H1 (cell line): Measurements from ENCODE around the gene ZNF692. TPM values are rescaled to one million over a fixed set of nuclear protein-coding genes. Genes with fewer than 3 reads are reported as not detected.

Experiments
- CTCF ChIA-PET: fragments of 300-600 bp; sonication (Branson Sonifier 250); formaldehyde crosslinking; loops from one replicate; lab custom pipeline; 2021; ENCODE audit not compliant: partially characterized antibody; lab: Charles Lee
- POLR2A ChIA-PET: fragments of 300-600 bp; sonication (Branson Sonifier 250); formaldehyde crosslinking; loops from one replicate; lab custom pipeline; 2021; ENCODE audit warnings: inconsistent platforms; ENCODE audit not compliant: partially characterized antibody; lab: Charles Lee
- DNase-seq, 2 experiments: peaks; one replicate each; pipeline versions ENCODE4 v3.0.0 to v3.0.0-alpha.2; 2010 to 2022; ENCODE audit warnings: low spot score in 2 of 2, low read depth in 1 of 2, mixed read lengths in 1 of 2
- FAIRE-seq: peaks from 2 replicates; lab custom pipeline; 2011; peaks lifted over from hg19 to GRCh38; lab: Jason Lieb, UNC
- H2AFZ ChIP-seq: 2 replicates; pipeline ENCODE4 v1.8.1; 2012; ENCODE audit warnings: low read length, inconsistent platforms
- H2AK5ac ChIP-seq: 2 replicates; pipeline ENCODE4 v1.6.1; 2013; ENCODE audit warnings: low read depth, low read length
- H2BK120ac ChIP-seq: replicated peaks from 2 replicates; pipeline ENCODE3; 2013; ENCODE audit warnings: low read depth, low read length, inconsistent platforms
- H2BK12ac ChIP-seq: 2 replicates; pipeline ENCODE4 v1.6.1; 2013; ENCODE audit warnings: low read depth, low read length
- H2BK15ac ChIP-seq: 2 replicates; pipeline ENCODE4 v1.6.1; 2013; ENCODE audit warnings: low read length
- H2BK20ac ChIP-seq: 2 replicates; pipeline ENCODE4 v1.6.1; 2013; ENCODE audit warnings: low read length
- H2BK5ac ChIP-seq: 2 replicates; pipeline ENCODE4 v1.6.1; 2013; ENCODE audit warnings: low read depth, low read length
- H3K14ac ChIP-seq: 2 replicates; pipeline ENCODE4 v1.6.1; 2013; ENCODE audit warnings: inconsistent platforms; ENCODE audit not compliant: insufficient read length
- H3K18ac ChIP-seq: 2 replicates; pipeline ENCODE4 v1.6.1; 2013; ENCODE audit warnings: low read length; ENCODE audit errors: extremely low read depth
- H3K23ac ChIP-seq: 2 replicates; pipeline ENCODE4 v1.6.1; 2013; ENCODE audit warnings: inconsistent platforms; ENCODE audit not compliant: insufficient read length
- H3K23me2 ChIP-seq: 2 replicates; pipeline ENCODE4 v1.6.1; 2013; ENCODE audit warnings: low read depth, low read length
- H3K27ac ChIP-seq: 2 replicates; pipeline ENCODE4 v1.6.1; 2011; ENCODE audit warnings: low read depth, low read length, inconsistent platforms
- H3K27me3 ChIP-seq, 4 experiments: replicated peaks in 1 of 4; 1 replicate in 1 of 4; 2 replicates in 3 of 4; pipeline versions ENCODE4 v1.6.1 to v1.8.1; 2011 to 2013; ENCODE audit warnings: low read length in 3 of 4, mild to moderate bottlenecking in 3 of 4, inconsistent platforms in 2 of 4, mixed read lengths in 2 of 4, moderate library complexity in 1 of 4; ENCODE audit not compliant: control insufficient read depth in 3 of 4, insufficient read depth in 3 of 4; ENCODE audit errors: extremely low read depth in 1 of 4
- H3K36me3 ChIP-seq, 4 experiments: 2 replicates each; pipeline versions ENCODE4 v1.6.1 to v1.8.1; 2011 to 2013; ENCODE audit warnings: mild to moderate bottlenecking in 4 of 4, low read length in 3 of 4, moderate library complexity in 2 of 4, control low read depth in 1 of 4, inconsistent platforms in 1 of 4; ENCODE audit not compliant: insufficient read depth in 4 of 4, control insufficient read depth in 2 of 4
- H3K4ac ChIP-seq: replicated peaks from 2 replicates; pipeline ENCODE3; 2013; ENCODE audit warnings: low read length, low read depth, mixed read lengths, inconsistent platforms; ENCODE audit not compliant: insufficient read length
- H3K4me1 ChIP-seq, 4 experiments: replicated peaks in 1 of 4; 1 replicate in 1 of 4; 2 replicates in 3 of 4; pipeline versions ENCODE4 v1.6.1 to v1.8.1; 2011 to 2013; ENCODE audit warnings: low read length in 3 of 4, inconsistent platforms in 2 of 4, mixed read lengths in 1 of 4; ENCODE audit not compliant: insufficient read depth in 4 of 4, control insufficient read depth in 3 of 4
- H3K4me2 ChIP-seq, 2 experiments: 2 replicates each; pipeline versions ENCODE4 v1.6.1 to v1.8.1; 2011 to 2013; ENCODE audit warnings: low read depth in 2 of 2, low read length in 2 of 2, control low read depth in 1 of 2, inconsistent platforms in 1 of 2, mild to moderate bottlenecking in 1 of 2; ENCODE audit not compliant: insufficient read depth in 1 of 2
- H3K4me3 ChIP-seq, 4 experiments: fragments of 200-600, 300-600 bp in 1 of 4; sonication (generic), shearing (Covaris generic), sonication (Bioruptor Twin) in 1 of 4; 2 replicates each; pipeline versions ENCODE4 v1.5.1 to v1.8.1; 2011 to 2016; ENCODE audit warnings: low read length in 4 of 4, low read depth in 3 of 4, control low read depth in 2 of 4, inconsistent platforms in 2 of 4, mild to moderate bottlenecking in 2 of 4, mixed read lengths in 1 of 4, moderate library complexity in 1 of 4; ENCODE audit not compliant: insufficient read depth in 2 of 4; ENCODE audit errors: extremely low read depth in 1 of 4
- H3K56ac ChIP-seq: replicated peaks from 2 replicates; pipeline ENCODE3; 2013; ENCODE audit warnings: low read depth, mild to moderate bottlenecking, mixed read lengths, low read length, inconsistent platforms; ENCODE audit not compliant: insufficient read length
- H3K79me1 ChIP-seq: 2 replicates; pipeline ENCODE4 v1.6.1; 2013; ENCODE audit warnings: low read depth, low read length, control low read depth
- H3K79me2 ChIP-seq, 2 experiments: 2 replicates each; pipeline versions ENCODE4 v1.6.1 to v1.8.1; 2012 to 2013; ENCODE audit warnings: low read length in 2 of 2, mild to moderate bottlenecking in 2 of 2, inconsistent platforms in 1 of 2; ENCODE audit not compliant: insufficient read depth in 2 of 2, control insufficient read depth in 1 of 2
- H3K9ac ChIP-seq, 4 experiments: replicated peaks in 1 of 4; 1 replicate in 1 of 4; 2 replicates in 3 of 4; pipeline versions ENCODE4 v1.6.1 to v1.8.1; 2011 to 2013; ENCODE audit warnings: low read depth in 3 of 4, low read length in 3 of 4, control low read depth in 2 of 4, mild to moderate bottlenecking in 2 of 4, moderate library complexity in 2 of 4, inconsistent platforms in 1 of 4; ENCODE audit errors: extremely low read depth in 1 of 4
- H3K9me3 ChIP-seq, 2 experiments: 2 replicates each; pipeline versions ENCODE4 v1.6.1 to v1.8.1; 2012 to 2013; ENCODE audit warnings: mild to moderate bottlenecking in 2 of 2, moderate library complexity in 2 of 2, control low read depth in 1 of 2, inconsistent platforms in 1 of 2, low read depth in 1 of 2, low read length in 1 of 2, mixed read lengths in 1 of 2; ENCODE audit not compliant: insufficient read depth in 2 of 2
- H4K20me1 ChIP-seq, 2 experiments: replicated peaks in 1 of 2; 2 replicates each; pipeline versions ENCODE3 to v1.8.1; 2011 to 2013; ENCODE audit warnings: inconsistent platforms in 2 of 2, low read length in 2 of 2, mild to moderate bottlenecking in 1 of 2; ENCODE audit not compliant: insufficient read depth in 2 of 2, control insufficient read depth in 1 of 2
- H4K5ac ChIP-seq: 2 replicates; pipeline ENCODE4 v1.6.1; 2013; ENCODE audit warnings: low read length, low read depth, mixed read lengths, inconsistent platforms; ENCODE audit not compliant: insufficient read length
- H4K8ac ChIP-seq: 2 replicates; pipeline ENCODE4 v1.8.0; 2013; ENCODE audit warnings: mild to moderate bottlenecking, moderate library complexity, low read length, inconsistent platforms; ENCODE audit not compliant: insufficient read depth; ENCODE audit errors: extremely low read depth
- H4K91ac ChIP-seq: replicated peaks from 2 replicates; pipeline ENCODE3; 2013; ENCODE audit warnings: low read length, mixed read lengths, inconsistent platforms; ENCODE audit not compliant: insufficient read length
- CREB1 ChIP-seq: IDR thresholded peaks from 2 replicates; pipeline ENCODE4 v1.6.1; 2012; ENCODE audit warnings: inconsistent platforms
- E2F6 ChIP-seq: IDR thresholded peaks from 2 replicates; pipeline ENCODE4 v1.6.1; 2012; ENCODE audit warnings: inconsistent platforms
- EZH2 ChIP-seq: fragments of 200-600 bp; sonication (generic); IDR thresholded peaks from 2 replicates; pipeline ENCODE4 v1.7.1; 2012; ENCODE audit warnings: low read depth, mild to moderate bottlenecking, moderate library complexity, low read length, inconsistent platforms; ENCODE audit not compliant: severe bottlenecking
- MAX ChIP-seq: IDR thresholded peaks from 2 replicates; pipeline ENCODE4 v1.6.1; 2012; ENCODE audit warnings: inconsistent platforms
- POLR2A ChIP-seq, 2 experiments: IDR thresholded peaks; 1 replicate in 1 of 2; 2 replicates in 1 of 2; pipeline ENCODE4 v1.6.1; 2011; ENCODE audit warnings: low read depth in 2 of 2, low read length in 2 of 2, mild to moderate bottlenecking in 2 of 2; ENCODE audit errors: control extremely low read depth in 1 of 2
- RFX5 ChIP-seq: IDR thresholded peaks from 2 replicates; pipeline ENCODE4 v1.6.1; 2011; ENCODE audit warnings: low read depth, low read length, improper control_type of control experiment, borderline replicate concordance
- WGBS, 2 experiments: shearing (Covaris generic) in 1 of 2; methylation state at CpG; one replicate each; pipeline versions ENCODE4 v1.1.6 to v1.1.7; 2013 to 2015; ENCODE audit warnings: low lambda C conversion rate in 2 of 2, mixed read lengths in 2 of 2, inconsistent platforms in 1 of 2, low coverage in 1 of 2, missing lambda C conversion rate in 1 of 2; ENCODE audit not compliant: insufficient replicate concordance in 2 of 2, insufficient coverage in 1 of 2, insufficient read length in 1 of 2; ENCODE audit errors: extremely low coverage in 1 of 2, missing lambda C conversion rate in 1 of 2; 5-methylcytosine and 5-hydroxymethylcytosine counted together
- polyA plus RNA-seq, 7 experiments: library from polyadenylated mRNA; depleted of rRNA in 3 of 7; stranded (reverse) in 5 of 7; unstranded in 2 of 7; fragments of >200 nt in 5 of 7; fragments of 200-250 nt in 2 of 7; gene quantifications; 1 replicate in 5 of 7; 2 replicates in 1 of 7; 4 replicates in 1 of 7; pipeline versions ENCODE4 v1.2.1 to v1.2.3, GENCODE V29; 2011 to 2013; ENCODE audit warnings: missing spikeins in 2 of 7, mixed read lengths in 2 of 7
- total RNA-seq: library from RNA; stranded (reverse); fragmentation: NEBNext Ultra II Directional; extraction: Animal tissue kit (Norgen Biotek cat#: 25700); gene quantifications from 2 replicates; pipeline ENCODE4 v1.2.1, GENCODE V29; 2021

Gene ZNF692
- total and polyA plus RNA-seq, 2 of the 8 experiments (the other 6 are each of a cell fraction or from before 2014, with no cell fraction given), result 38.4 to 52.3 TPM

GRCh38 chr1:248862998-248863881 is 4.4 kb upstream of the ZNF692 start:
- H3K27ac ChIP-seq, result no peak overlapping the region
- peak overlapping the region; percentile 72 for H3K56ac ChIP-seq
- no peak for FAIRE-seq
- H2AFZ ChIP-seq, result peak overlapping the region; percentile 80
- peak overlapping the region; percentile 66 to 70 (median 68) for H3K4me3 ChIP-seq
- CTCF ChIA-PET, result interaction anchor here (0.8 to 2.9 kb wide), 5 partner anchors 11 to 36 kb away, joined by 3 to 9 read pairs (median 6); no protein-coding TSS in a partner anchor
- H4K20me1 ChIP-seq, result no peaks in the 10 kb centered on the region
- H3K4me2 ChIP-seq, result peak overlapping the region; percentile 73 to 93
- 0 out of 2 replicates have a peak overlapping the region, but pooled peaks have one; percentile 76 for H2BK20ac ChIP-seq
- no peak overlapping the region for H3K14ac ChIP-seq
- POLR2A ChIA-PET, result interaction anchor here (0.6 to 2.7 kb wide), 8 partner anchors 10 to 51 kb away, joined by 3 to 19 read pairs (median 5); partner anchors contain the start of genes PGBD2 and ZNF672
- H2AK5ac ChIP-seq, result no peak overlapping the region
- peaks cover 3 to 10% (median 7%) of the 10 kb centered on the region in 4 experiments; a peak in 6 of 7 replicates for H3K4me1 ChIP-seq
- WGBS, 2 experiments, result 2% methylated on average over 35 of the region's 46 CpGs; no CpG with 5 or more reads in 1 of the 2 experiments
- H4K5ac ChIP-seq, result peak overlapping the region; percentile 48
- peaks cover 16% of the 10 kb centered on the region; the same call in 1 of the 2 replicates for H3K23me2 ChIP-seq
- no peak overlapping the region for H3K23ac ChIP-seq
- H2BK5ac ChIP-seq, result no peak overlapping the region
- peak overlapping the region; percentile 81 for H4K8ac ChIP-seq
- no peaks in the 10 kb centered on the region for H3K9me3 ChIP-seq
- H3K79me2 ChIP-seq, result no peaks in the 10 kb centered on the region
- H3K27me3 ChIP-seq, result peaks cover 0 to 19% (median 11%) of the 10 kb centered on the region in 4 experiments; a peak in 5 of 7 replicates
- H3K36me3 ChIP-seq, result no peaks in the 10 kb centered on the region
- H2BK15ac ChIP-seq, result 0 out of 2 replicates have a peak overlapping the region, but pooled peaks have one; percentile 77
- H3K9ac ChIP-seq, result peak overlapping the region in 2 of 4 experiments; percentile 26 to 44; a peak in 4 of 7 replicates
- H3K4ac ChIP-seq, result peak overlapping the region; percentile 6
- peak overlapping the region; percentile 38 for H3K18ac ChIP-seq
- H4K91ac ChIP-seq, result no peak overlapping the region
- H2BK120ac ChIP-seq, result no peak overlapping the region
- no peaks in the 10 kb centered on the region for H3K79me1 ChIP-seq
- H2BK12ac ChIP-seq, result peak overlapping the region; percentile 75; the same call in 1 of the 2 replicates
- DNase-seq, result peak in 1 of 2 experiments; percentile 81
- peak in 1 of 2 experiments; percentile 53; a peak in 2 of 3 replicates for TF ChIP-seq POLR2A (IDR thresholded peaks at IDR 0.05; ENCODE audit: control extremely low read depth in 1 of 2, low read depth in 2 of 2, low read length in 2 of 2)
- TF ChIP-seq EZH2, result peak; percentile 37
- TF ChIP-seq E2F6, result no peak; the same call in 1 of the 2 replicates
- no peak for TF ChIP-seq RFX5
- TF ChIP-seq CREB1, result peak; percentile 90
- TF ChIP-seq MAX, result peak; percentile 27; the same call in 1 of the 2 replicates
